CD4-positive, alpha-beta memory T cell (primary cell): ENCODE measurements around the gene RIMBP2. TPM values are rescaled to one million over a fixed set of nuclear protein-coding genes. Genes with fewer than 3 reads are reported as not detected.

ENCODE experiments used
- CTCF ChIA-PET: fragments of 350-600 bp; sonication (Branson Sonifier 250); formaldehyde crosslinking; loops from one replicate; lab custom pipeline; 2021; ENCODE audit warnings: inconsistent platforms; ENCODE audit not compliant: partially characterized antibody; lab: Charles Lee
- POLR2A ChIA-PET: fragments of 350-600 bp; sonication (Branson Sonifier 250); formaldehyde crosslinking; loops from one replicate; lab custom pipeline; 2021; ENCODE audit not compliant: partially characterized antibody; lab: Charles Lee
- DNase-seq, 5 donors: peaks; one replicate each; pipeline versions ENCODE4 v3.0.0 to v3.0.0-alpha.2; 2020 to 2022; ENCODE audit warnings: mixed read lengths in 1 of 5
- H3K27ac ChIP-seq: one replicate; pipeline ENCODE4 v1.7.0; 2013; ENCODE audit warnings: low read depth, low read length
- H3K27me3 ChIP-seq: 2 replicates; pipeline ENCODE4 v1.7.0; 2013; ENCODE audit warnings: mild to moderate bottlenecking, low read length, moderate library complexity; ENCODE audit not compliant: insufficient read depth
- H3K36me3 ChIP-seq: 2 replicates; pipeline ENCODE4 v1.7.0; 2013; ENCODE audit warnings: mild to moderate bottlenecking, low read length, moderate library complexity; ENCODE audit not compliant: insufficient read depth
- H3K4me1 ChIP-seq: 2 replicates; pipeline ENCODE4 v1.7.0; 2013; ENCODE audit warnings: mild to moderate bottlenecking, low read length, moderate library complexity; ENCODE audit not compliant: insufficient read depth
- H3K4me3 ChIP-seq, 2 donors: one replicate each; pipeline ENCODE4 v1.7.0; 2013; ENCODE audit warnings: low read length in 2 of 2, mild to moderate bottlenecking in 1 of 2
- H3K9me3 ChIP-seq, 2 donors: one replicate each; pipeline ENCODE4 v1.7.0; 2013; ENCODE audit warnings: low read length in 2 of 2, control low read depth in 1 of 2; ENCODE audit not compliant: control insufficient read depth in 1 of 2
- H3K27ac Mint-ChIP-seq, 7 donors: one replicate each; pipeline ENCODE4 v1.8.0; 2020 to 2021; ENCODE audit warnings: mixed read lengths in 7 of 7, mild to moderate bottlenecking in 6 of 7, inconsistent platforms in 3 of 7, moderate library complexity in 3 of 7
- H3K27me3 Mint-ChIP-seq, 2 donors: one replicate each; pipeline ENCODE4 v1.8.0; 2020 to 2021; ENCODE audit warnings: mixed read lengths in 2 of 2
- H3K36me3 Mint-ChIP-seq, 2 donors: one replicate each; pipeline ENCODE4 v1.8.0; 2020 to 2021; ENCODE audit warnings: mixed read lengths in 2 of 2, inconsistent platforms in 1 of 2, mild to moderate bottlenecking in 1 of 2
- H3K4me1 Mint-ChIP-seq, 4 donors: one replicate each; pipeline ENCODE4 v1.8.0; 2020 to 2021; ENCODE audit warnings: mixed read lengths in 4 of 4, mild to moderate bottlenecking in 1 of 4
- H3K4me3 Mint-ChIP-seq, 8 donors: one replicate each; pipeline ENCODE4 v1.8.0; 2020 to 2021; ENCODE audit warnings: mixed read lengths in 8 of 8, mild to moderate bottlenecking in 7 of 8, moderate library complexity in 6 of 8, inconsistent platforms in 3 of 8
- H3K9me3 Mint-ChIP-seq, 8 donors: one replicate each; pipeline ENCODE4 v1.8.0; 2020 to 2021; ENCODE audit warnings: mixed read lengths in 8 of 8, mild to moderate bottlenecking in 5 of 8, inconsistent platforms in 3 of 8, moderate library complexity in 1 of 8
- intact Hi-C: fragments of 100-400 bp; cut with micrococcal nuclease; formaldehyde crosslinking; loops from one replicate; pipeline ENCODE4 v1.15.1; 2023
- polyA plus RNA-seq, 2 donors: library from polyadenylated mRNA; unstranded; fragments of 300-500 nt; fragmentation: Illumina TruSeq; gene quantifications; one replicate each; pipeline ENCODE4 v1.2.3, GENCODE V29; 2021
- total RNA-seq, 2 experiments: library from RNA; stranded (reverse); gene quantifications; one replicate each; pipeline ENCODE4 v1.2.3, GENCODE V29; 2021

Gene RIMBP2
- total and polyA plus RNA-seq, 4 experiments from 2014 or later, result 0.20 TPM; not detected in 3

DNA sequence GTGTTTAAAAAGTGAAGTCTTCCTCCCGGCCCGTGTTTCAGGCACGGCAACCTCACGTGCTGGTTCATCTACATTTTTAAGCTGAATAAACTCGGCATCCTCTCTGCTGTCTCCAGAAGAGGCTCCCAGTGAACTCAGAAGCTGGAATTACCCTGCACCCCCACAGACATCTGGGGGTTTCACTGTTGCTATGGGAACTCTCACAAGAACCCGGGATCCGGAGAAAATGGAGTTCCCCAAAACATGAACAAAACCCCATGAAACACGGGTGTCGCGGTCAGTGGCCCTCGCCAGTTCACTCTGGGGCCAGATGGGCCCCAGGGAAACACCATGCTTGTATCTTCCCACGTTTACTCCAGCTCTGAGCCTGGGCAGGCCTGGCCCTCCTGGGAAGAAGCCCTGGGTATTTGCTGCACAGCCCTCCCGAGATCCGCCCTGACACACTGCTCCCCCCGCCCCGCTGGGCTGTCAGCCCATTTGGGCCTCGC is 234.7 kb downstream of the RIMBP2 start:
- intact Hi-C loops, result no loop called here

DNA sequence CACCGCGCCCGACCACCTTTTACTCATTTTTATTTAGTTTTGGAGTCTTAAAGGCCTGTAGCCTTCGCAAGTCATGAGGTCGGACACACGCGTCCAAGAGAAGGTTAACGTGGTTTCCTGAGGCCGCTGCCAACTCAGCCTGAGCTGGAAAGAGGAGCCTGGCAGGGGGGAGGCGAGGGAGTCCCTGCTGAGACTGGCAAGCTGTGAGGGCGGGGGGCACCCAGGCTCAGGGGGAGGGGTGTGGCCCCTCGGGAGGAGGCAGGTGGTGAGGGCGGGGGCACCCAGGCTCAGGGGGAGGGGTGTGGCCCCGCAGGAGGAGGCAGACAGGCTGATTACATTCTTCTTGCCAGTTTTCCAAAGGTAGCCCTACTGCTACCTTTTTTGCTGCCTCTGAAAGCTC is 235.2 kb downstream of the RIMBP2 start:
- no peak for DNase-seq
- Histone ChIP-seq H3K9me3 (no peaks in the 10 kb centered on the region), H3K4me1 (no peaks in the 10 kb centered on the region), H3K27ac (no peak overlapping the region), H3K4me3 (no peak overlapping the region), H3K27me3 (no peaks in the 10 kb centered on the region), H3K36me3 (no peaks in the 10 kb centered on the region)
- CTCF ChIA-PET, result no interaction called here
- Mint-ChIP-seq H3K27ac (no peak overlapping the region), H3K27me3 (peaks cover 0 to 1% of the 10 kb centered on the region in 2 donors), H3K9me3 (peaks cover 0 to 4% (median 0%) of the 10 kb centered on the region in 8 donors), H3K4me1 (no peaks in the 10 kb centered on the region), H3K36me3 (no peaks in the 10 kb centered on the region), H3K4me3 (no peak overlapping the region)
- POLR2A ChIA-PET, result no interaction called here
- intact Hi-C loops, result no loop called here

More for the DNA sequence above, 234.7 kb downstream of the RIMBP2 start:
- ChIA-PET CTCF (no interaction called here), POLR2A (no interaction called here)
- Mint-ChIP-seq H3K4me1 (no peaks in the 10 kb centered on the region), H3K27ac (no peak overlapping the region), H3K4me3 (no peak overlapping the region), H3K36me3 (no peaks in the 10 kb centered on the region), H3K27me3 (peaks cover 0 to 1% of the 10 kb centered on the region in 2 donors), H3K9me3 (peaks cover 0 to 4% (median 0%) of the 10 kb centered on the region in 8 donors)
- Histone ChIP-seq H3K9me3 (no peaks in the 10 kb centered on the region), H3K27me3 (no peaks in the 10 kb centered on the region), H3K4me1 (no peaks in the 10 kb centered on the region), H3K27ac (no peak overlapping the region), H3K36me3 (no peaks in the 10 kb centered on the region), H3K4me3 (no peak overlapping the region)
- DNase-seq, result no peak

DNA sequence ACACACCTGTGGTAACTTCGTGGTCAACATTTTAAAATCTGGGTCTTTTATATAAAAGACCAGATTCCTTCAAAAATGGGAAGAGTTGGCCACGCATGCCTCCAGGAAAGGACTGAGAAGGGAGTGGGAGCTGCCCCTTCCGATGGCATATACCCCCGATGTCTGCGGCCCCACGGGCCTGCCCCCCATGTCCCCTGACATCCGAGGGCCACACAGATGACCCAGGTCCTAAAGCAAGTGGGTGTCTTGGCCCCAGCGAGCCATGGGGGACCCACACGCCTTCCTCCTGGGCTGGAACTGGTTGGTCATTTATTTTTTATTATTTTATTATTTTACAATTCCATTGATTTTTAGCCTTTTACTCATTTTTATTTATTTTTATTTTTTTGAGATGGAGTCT is 235.9 kb downstream of the RIMBP2 start:
- H3K36me3 Mint-ChIP-seq, result no peaks in the 10 kb centered on the region
- peaks cover 0 to 4% (median 0%) of the 10 kb centered on the region in 8 donors for H3K9me3 Mint-ChIP-seq
- Histone ChIP-seq H3K4me1 (no peaks in the 10 kb centered on the region), H3K27ac (no peak overlapping the region), H3K4me3 (no peak overlapping the region), H3K9me3 (no peaks in the 10 kb centered on the region), H3K27me3 (no peaks in the 10 kb centered on the region), H3K36me3 (no peaks in the 10 kb centered on the region)
- no peak for DNase-seq
- intact Hi-C loops, result no loop called here
- no peak overlapping the region for H3K27ac Mint-ChIP-seq
- no peak overlapping the region for H3K4me3 Mint-ChIP-seq
- H3K4me1 Mint-ChIP-seq, result no peaks in the 10 kb centered on the region
- H3K27me3 Mint-ChIP-seq, result no peaks in the 10 kb centered on the region
- POLR2A ChIA-PET, result no interaction called here
- CTCF ChIA-PET, result no interaction called here

DNA sequence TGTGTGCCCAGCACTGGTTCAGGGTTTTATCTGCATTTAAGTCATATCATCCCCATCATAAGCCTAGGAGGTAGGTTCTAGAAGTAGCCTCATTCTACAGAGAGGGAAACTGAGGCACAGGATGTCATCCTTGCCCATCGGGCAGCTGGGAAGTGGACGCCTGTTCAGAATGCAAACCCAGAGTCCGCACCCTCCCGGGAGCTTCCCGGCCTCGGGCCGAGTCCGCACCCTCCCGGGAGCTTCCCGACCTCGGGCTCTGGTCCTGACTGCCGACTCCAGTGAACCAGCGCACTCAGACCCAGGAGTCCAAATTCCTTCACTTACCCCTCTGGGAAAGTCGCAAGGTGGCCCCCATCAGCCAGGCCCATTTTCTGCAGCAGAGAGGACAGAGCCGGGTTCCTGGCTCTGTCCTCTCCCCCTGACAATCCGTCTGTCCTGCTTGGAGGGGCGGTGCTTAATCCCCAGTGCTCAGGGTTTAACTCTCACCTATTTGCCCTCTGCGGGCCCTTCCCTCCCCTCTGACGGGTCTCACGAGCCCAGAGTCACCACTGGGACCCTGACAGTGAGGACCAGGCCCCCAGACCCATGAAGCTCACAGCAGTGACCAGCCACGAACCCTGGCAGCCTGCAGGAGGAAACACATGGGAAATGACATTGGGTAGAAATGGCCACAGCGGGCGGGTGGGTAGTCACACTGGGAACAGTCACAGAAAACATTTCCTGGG is 236.5 kb downstream of the RIMBP2 start:
- H3K9me3 Mint-ChIP-seq, result peaks cover 0 to 4% (median 0%) of the 10 kb centered on the region in 8 donors
- H3K36me3 Mint-ChIP-seq, result no peaks in the 10 kb centered on the region
- POLR2A ChIA-PET, result no interaction called here

DNA sequence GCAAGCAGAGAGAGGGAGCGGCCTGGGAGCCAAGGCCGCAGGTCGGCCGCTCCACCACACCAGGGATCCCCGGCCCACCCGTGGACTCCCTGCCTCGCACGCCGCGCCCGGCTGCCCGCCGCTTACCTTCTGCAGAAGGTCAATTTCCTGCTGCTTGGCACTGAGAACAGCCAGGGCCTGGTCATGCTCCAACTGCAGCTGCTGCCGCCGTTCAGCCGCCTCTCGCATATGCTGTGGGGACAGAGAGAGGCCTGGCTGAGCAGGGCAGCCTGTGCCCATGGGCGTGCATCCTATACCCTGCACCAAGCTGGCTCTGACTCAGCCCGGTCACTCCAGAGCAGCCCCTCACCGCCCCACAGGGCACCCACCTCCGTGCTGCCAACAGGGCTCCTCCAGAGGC is 237.3 kb downstream of the RIMBP2 start:
- no peak overlapping the region for H3K4me3 ChIP-seq
- POLR2A ChIA-PET, result no interaction called here

More for the DNA sequence above, 236.5 kb downstream of the RIMBP2 start:
- Histone ChIP-seq H3K27ac (no peak overlapping the region), H3K36me3 (no peaks in the 10 kb centered on the region), H3K4me1 (no peaks in the 10 kb centered on the region), H3K27me3 (no peaks in the 10 kb centered on the region), H3K4me3 (no peak overlapping the region), H3K9me3 (no peaks in the 10 kb centered on the region)
- intact Hi-C loops, result no loop called here
- Mint-ChIP-seq H3K27me3 (no peaks in the 10 kb centered on the region), H3K4me1 (no peaks in the 10 kb centered on the region), H3K27ac (no peak overlapping the region), H3K4me3 (no peak overlapping the region)
- no peak for DNase-seq
- CTCF ChIA-PET, result no interaction called here

DNA sequence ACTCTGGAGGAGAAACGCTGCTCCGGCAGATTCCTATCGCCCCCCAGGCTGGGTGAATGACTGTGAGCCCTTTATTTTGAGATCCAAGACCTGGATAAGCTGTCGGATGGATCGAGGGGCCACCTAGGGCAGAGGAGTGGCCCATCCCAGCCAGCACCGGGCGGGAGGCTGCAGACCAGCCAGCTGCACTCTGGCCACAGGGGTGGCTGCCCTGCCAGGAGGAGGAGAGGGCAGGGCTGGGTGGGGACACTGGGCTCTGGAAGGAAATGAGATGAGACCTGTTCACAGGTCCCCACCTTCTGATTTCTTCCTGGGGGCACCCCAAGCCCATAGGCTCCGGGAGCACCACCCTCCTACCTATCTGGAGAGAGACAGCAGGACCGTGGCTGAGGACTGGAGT is 238.4 kb downstream of the RIMBP2 start:
- H3K4me1 Mint-ChIP-seq, result no peaks in the 10 kb centered on the region
- CTCF ChIA-PET, result no interaction called here
- Histone ChIP-seq H3K27me3 (no peaks in the 10 kb centered on the region), H3K9me3 (no peaks in the 10 kb centered on the region), H3K4me3 (no peak overlapping the region), H3K27ac (no peak overlapping the region), H3K36me3 (no peaks in the 10 kb centered on the region), H3K4me1 (no peaks in the 10 kb centered on the region)
- H3K9me3 Mint-ChIP-seq, result peaks cover 0 to 4% (median 0%) of the 10 kb centered on the region in 8 donors
- no peak for DNase-seq
- H3K27ac Mint-ChIP-seq, result no peak overlapping the region
- no peaks in the 10 kb centered on the region for H3K36me3 Mint-ChIP-seq
- POLR2A ChIA-PET, result no interaction called here
- H3K4me3 Mint-ChIP-seq, result no peak overlapping the region
- intact Hi-C loops, result no loop called here
- peaks cover 0 to 2% of the 10 kb centered on the region in 2 donors for H3K27me3 Mint-ChIP-seq

More for the DNA sequence above, 237.3 kb downstream of the RIMBP2 start:
- Mint-ChIP-seq H3K4me3 (no peak overlapping the region), H3K36me3 (no peaks in the 10 kb centered on the region), H3K9me3 (peaks cover 0 to 4% (median 0%) of the 10 kb centered on the region in 8 donors), H3K27ac (no peak overlapping the region), H3K4me1 (no peaks in the 10 kb centered on the region), H3K27me3 (peaks cover 0 to 2% of the 10 kb centered on the region in 2 donors)
- CTCF ChIA-PET, result no interaction called here
- no peak for DNase-seq
- intact Hi-C loops, result no loop called here
- H3K36me3 ChIP-seq, result no peaks in the 10 kb centered on the region
- H3K4me1 ChIP-seq, result no peaks in the 10 kb centered on the region
- no peaks in the 10 kb centered on the region for H3K9me3 ChIP-seq
- H3K27ac ChIP-seq, result no peak overlapping the region
- H3K27me3 ChIP-seq, result no peaks in the 10 kb centered on the region

DNA sequence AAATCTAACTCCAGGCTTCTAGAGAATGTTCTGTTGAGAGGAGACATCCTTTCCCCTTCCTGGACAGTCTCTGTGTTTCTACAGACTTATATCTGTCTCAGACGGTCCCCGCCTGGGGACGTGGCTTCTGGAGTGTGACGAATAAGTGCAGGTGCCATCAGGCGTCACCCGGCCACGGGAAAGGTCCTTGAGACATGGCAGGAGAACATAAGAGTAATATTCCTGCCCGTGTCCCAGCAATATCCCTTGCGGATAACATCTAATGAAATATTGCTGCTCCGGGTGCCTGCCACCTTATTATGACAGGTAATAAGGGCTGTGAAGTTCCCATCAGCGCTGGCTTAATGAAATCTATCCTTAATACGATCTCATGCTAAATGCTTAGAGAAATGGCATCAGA is 238.8 kb downstream of the RIMBP2 start:
- ChIA-PET POLR2A (no interaction called here), CTCF (no interaction called here)
- H3K4me3 Mint-ChIP-seq, result no peak overlapping the region
- Histone ChIP-seq H3K27me3 (no peaks in the 10 kb centered on the region), H3K4me1 (no peaks in the 10 kb centered on the region), H3K27ac (no peak overlapping the region), H3K9me3 (no peaks in the 10 kb centered on the region), H3K36me3 (no peaks in the 10 kb centered on the region), H3K4me3 (no peak overlapping the region)
- peaks cover 0 to 4% (median 0%) of the 10 kb centered on the region in 8 donors for H3K9me3 Mint-ChIP-seq
- no peaks in the 10 kb centered on the region for H3K36me3 Mint-ChIP-seq
- no peak for DNase-seq
- no peak overlapping the region for H3K27ac Mint-ChIP-seq
- intact Hi-C loops, result no loop called here
- H3K4me1 Mint-ChIP-seq, result no peaks in the 10 kb centered on the region
- peaks cover 0 to 2% of the 10 kb centered on the region in 2 donors for H3K27me3 Mint-ChIP-seq
